SK-N-SH (cell line): Measurements from ENCODE around the gene TMEM163. TPM values are rescaled to one million over a fixed set of nuclear protein-coding genes. Genes with fewer than 3 reads are reported as not detected.

Source experiments
- CTCF ChIA-PET: fragments of 300-600, 350-600 bp; formaldehyde crosslinking; extraction: SDS; loops from one replicate; lab custom pipeline; 2021; lab: Yijun Ruan, JAX
- POLR2A ChIA-PET: fragments of 350-600 bp; sonication (Branson Sonifier 250); formaldehyde crosslinking; extraction: SDS; loops from one replicate; lab custom pipeline; 2020; ENCODE audit warnings: antibody characterized with exemption, inconsistent platforms; lab: Yijun Ruan, JAX
- DNase-seq: peaks from one replicate; pipeline ENCODE4 v3.0.0; 2012
- H2AFZ ChIP-seq: fragments of 200-600 bp; sonication (generic); 2 replicates; pipeline ENCODE4 v1.8.1; 2016; ENCODE audit warnings: antibody characterized with exemption, mild to moderate bottlenecking, low read depth
- H3F3A ChIP-seq: fragments of 200-600 bp; sonication (generic); replicated peaks from 2 replicates; pipeline ENCODE3; 2016; ENCODE audit warnings: antibody characterized with exemption, mild to moderate bottlenecking; ENCODE audit not compliant: insufficient read depth
- H3K27ac ChIP-seq, 2 experiments: fragments of 200-500 bp in 1 of 2; fragments of 200-600 bp in 1 of 2; sonication (Bioruptor generic) in 1 of 2; sonication (generic), shearing (Covaris generic) in 1 of 2; 2 replicates each; pipeline versions ENCODE4 v1.5.1 to v1.6.1; 2014 to 2016; ENCODE audit warnings: low read depth in 2 of 2, inconsistent platforms in 1 of 2, low read length in 1 of 2, mild to moderate bottlenecking in 1 of 2, mixed read lengths in 1 of 2
- H3K27me3 ChIP-seq: fragments of 200-600 bp; sonication (generic), shearing (Covaris generic); 2 replicates; pipeline ENCODE4 v1.6.1; 2016; ENCODE audit warnings: mixed run types; ENCODE audit not compliant: insufficient read depth
- H3K36me3 ChIP-seq, 2 experiments: fragments of 200-500 bp in 1 of 2; fragments of 200-600 bp in 1 of 2; sonication (Bioruptor generic) in 1 of 2; sonication (generic) in 1 of 2; replicated peaks in 1 of 2; 2 replicates each; pipeline versions ENCODE3 to v1.5.1; 2014 to 2016; ENCODE audit warnings: low read length in 1 of 2, mild to moderate bottlenecking in 1 of 2; ENCODE audit not compliant: insufficient read depth in 2 of 2, control insufficient read depth in 1 of 2
- H3K4me1 ChIP-seq, 2 experiments: fragments of 200-500 bp in 1 of 2; fragments of 200-600 bp in 1 of 2; sonication (Bioruptor generic) in 1 of 2; sonication (generic), shearing (Covaris generic) in 1 of 2; 2 replicates each; pipeline versions ENCODE4 v1.5.1 to v1.6.1; 2014 to 2016; ENCODE audit warnings: low read depth in 1 of 2, low read length in 1 of 2, mixed run types in 1 of 2; ENCODE audit not compliant: insufficient read depth in 2 of 2, control insufficient read depth in 1 of 2
- H3K4me2 ChIP-seq: fragments of 200-600 bp; sonication (generic), shearing (Covaris generic); 2 replicates; pipeline ENCODE4 v1.6.1; 2017; ENCODE audit warnings: mixed run types
- H3K4me3 ChIP-seq, 2 experiments: fragments of 200-500 bp in 1 of 2; fragments of 200-600 bp in 1 of 2; sonication (Bioruptor generic) in 1 of 2; sonication (generic), shearing (Covaris generic) in 1 of 2; 2 replicates each; pipeline versions ENCODE4 v1.5.1 to v1.8.1; 2014 to 2016; ENCODE audit warnings: low read depth in 2 of 2, inconsistent platforms in 1 of 2, low read length in 1 of 2, mild to moderate bottlenecking in 1 of 2, mixed read lengths in 1 of 2, moderate library complexity in 1 of 2
- H3K79me2 ChIP-seq: fragments of 200-600 bp; sonication (generic); 2 replicates; pipeline ENCODE4 v1.8.1; 2017; ENCODE audit warnings: mild to moderate bottlenecking; ENCODE audit not compliant: insufficient read depth
- H3K9ac ChIP-seq: fragments of 200-600 bp; sonication (generic); 2 replicates; pipeline ENCODE4 v1.6.1; 2017; ENCODE audit warnings: mixed run types
- H3K9me2 ChIP-seq: fragments of 200-600 bp; sonication (generic); 2 replicates; pipeline ENCODE4 v1.6.1; 2017; ENCODE audit warnings: mixed run types
- H3K9me3 ChIP-seq: fragments of 200-600 bp; sonication (generic); 2 replicates; pipeline ENCODE4 v1.6.1; 2017; ENCODE audit warnings: mixed run types, mild to moderate bottlenecking, moderate library complexity
- H4K20me1 ChIP-seq: fragments of 200-600 bp; sonication (generic); 2 replicates; pipeline ENCODE4 v1.6.1; 2017; ENCODE audit warnings: mild to moderate bottlenecking, mixed run types; ENCODE audit not compliant: insufficient read depth
- EP300 ChIP-seq, 2 experiments: IDR thresholded peaks; 2 replicates each; pipeline versions ENCODE4 v1.4.0 to v1.6.1; 2012; ENCODE audit warnings: borderline replicate concordance in 1 of 2, low read depth in 1 of 2, low read length in 1 of 2
- EZH2phosphoT487 ChIP-seq: fragments of 200-600 bp; sonication (generic); IDR thresholded peaks from 2 replicates; pipeline ENCODE4 v1.6.1; 2017; ENCODE audit warnings: low read depth, mixed run types, mild to moderate bottlenecking, antibody characterized with exemption, moderate library complexity, borderline replicate concordance
- FOXJ3 ChIP-seq: sonication (generic); formaldehyde crosslinking; IDR thresholded peaks from 2 replicates; pipeline ENCODE4 v1.5.1; 2020; ENCODE audit warnings: mild to moderate bottlenecking, missing genetic modification reagents
- FOXM1 ChIP-seq: IDR thresholded peaks from 2 replicates; pipeline ENCODE4 v1.4.0; 2012; ENCODE audit warnings: low read depth, mild to moderate bottlenecking
- NFIC ChIP-seq: IDR thresholded peaks from 2 replicates; pipeline ENCODE4 v1.4.0; 2012; ENCODE audit warnings: borderline replicate concordance
- PBX3 ChIP-seq: IDR thresholded peaks from 2 replicates; pipeline ENCODE4; 2012
- POLR2AphosphoS5 ChIP-seq: IDR thresholded peaks from 2 replicates; pipeline ENCODE4 v1.6.1; 2012; ENCODE audit warnings: low read depth, low read length
- RAD21 ChIP-seq: IDR thresholded peaks from 2 replicates; pipeline ENCODE4 v1.6.1; 2012; ENCODE audit warnings: mild to moderate bottlenecking, low read length
- RCOR1 ChIP-seq: fragments of 150-350 bp; IDR thresholded peaks from 2 replicates; pipeline ENCODE4 v1.6.1; 2017; ENCODE audit warnings: antibody characterized with exemption, low read length
- REST ChIP-seq: IDR thresholded peaks from 2 replicates; pipeline ENCODE4 v1.6.1; 2012; ENCODE audit warnings: mild to moderate bottlenecking, low read depth, low read length, moderate library complexity
- SIN3A ChIP-seq: IDR thresholded peaks from 2 replicates; pipeline ENCODE4 v1.6.1; 2012; ENCODE audit warnings: low read depth, mild to moderate bottlenecking, low read length, moderate library complexity, borderline replicate concordance
- TAF1 ChIP-seq: IDR thresholded peaks from 2 replicates; pipeline ENCODE4 v1.6.1; 2012; ENCODE audit warnings: low read depth, mild to moderate bottlenecking, low read length, moderate library complexity, borderline replicate concordance
- TCF12 ChIP-seq: IDR thresholded peaks from 2 replicates; pipeline ENCODE4 v1.4.0; 2012
- USF1 ChIP-seq: IDR thresholded peaks from 2 replicates; pipeline ENCODE4 v1.4.0; 2012; ENCODE audit warnings: low read depth, borderline replicate concordance
- USF2 ChIP-seq: fragments of 150-350 bp; IDR thresholded peaks from 2 replicates; pipeline ENCODE4 v1.6.1; 2017; ENCODE audit warnings: antibody characterized with exemption, low read length, low read depth, borderline replicate concordance
- YY1 ChIP-seq: IDR thresholded peaks from 2 replicates; pipeline ENCODE4 v1.4.0; 2012; ENCODE audit warnings: low read depth, mild to moderate bottlenecking
- whole genome bisulfite sequencing: methylation state at CpG from one replicate; pipeline ENCODE4 v1.1.6; 2017; ENCODE audit warnings: low lambda C conversion rate; 5-methylcytosine and 5-hydroxymethylcytosine counted together
- polyA plus RNA-seq, 3 experiments: library from polyadenylated mRNA; depleted of rRNA; stranded (reverse); fragments of >200 nt; gene quantifications; 2 replicates each; pipeline ENCODE4 v1.2.3, GENCODE V29; 2012

Gene TMEM163
- polyA plus RNA-seq, 1 of the 3 experiments (the other 2 are of a cell fraction): not detected

GRCh38 chr2:134663451-134664450, 55.0 kb downstream of the TMEM163 start:
- CTCF ChIA-PET: no interaction called here
- no peak for DNase-seq

More at GRCh38 chr2:134663451-134664450, 55.0 kb downstream of the TMEM163 start:
- H3K27me3 ChIP-seq: no peaks in the 10 kb centered on the region
- H3K9me2 ChIP-seq: no peaks in the 10 kb centered on the region
- H4K20me1 ChIP-seq: no peaks in the 10 kb centered on the region
- WGBS: 32% methylated on average over 8 of the region's 8 CpGs
- H3F3A ChIP-seq: no peaks in the 10 kb centered on the region
- H3K79me2 ChIP-seq: no peaks in the 10 kb centered on the region
- H3K4me3 ChIP-seq: no peak overlapping the region
- no peak overlapping the region for H3K9ac ChIP-seq
- H2AFZ ChIP-seq: no peak overlapping the region
- no peaks in the 10 kb centered on the region for H3K36me3 ChIP-seq
- no peaks in the 10 kb centered on the region; a peak in 1 of 4 replicates for H3K4me1 ChIP-seq
- no peaks in the 10 kb centered on the region for H3K9me3 ChIP-seq
- no peak overlapping the region for H3K27ac ChIP-seq
- H3K4me2 ChIP-seq: no peak overlapping the region
- POLR2A ChIA-PET: no interaction called here
- no peak for TF ChIP-seq TAF1
- TF ChIP-seq POLR2AphosphoS5: no peak
- no peak for TF ChIP-seq SIN3A
- no peak for TF ChIP-seq EP300 (IDR thresholded peaks at IDR 0.05; ENCODE audit: borderline replicate concordance in 1 of 2, low read depth in 1 of 2, low read length in 1 of 2)
- TF ChIP-seq FOXM1: no peak
- TF ChIP-seq USF1: no peak
- TF ChIP-seq REST: no peak
- no peak for TF ChIP-seq FOXJ3
- no peak for TF ChIP-seq TCF12
- TF ChIP-seq USF2: no peak
- TF ChIP-seq RCOR1: no peak
- TF ChIP-seq PBX3: no peak
- TF ChIP-seq NFIC: no peak
- TF ChIP-seq RAD21: no peak
- TF ChIP-seq EZH2phosphoT487: no peak
- no peak for TF ChIP-seq YY1
